GM19328 (cell line): Measurements from ENCODE around the gene GRIK4.

Source experiments
- ATAC-seq: cut with Tn5 transposase; IDR thresholded peaks from one replicate; pipeline ENCODE4 v1.9.1; 2021; ENCODE audit warnings: mild to moderate bottlenecking, moderate library complexity; ENCODE audit not compliant: unreplicated experiment

The GRIK4 gene

DNA sequence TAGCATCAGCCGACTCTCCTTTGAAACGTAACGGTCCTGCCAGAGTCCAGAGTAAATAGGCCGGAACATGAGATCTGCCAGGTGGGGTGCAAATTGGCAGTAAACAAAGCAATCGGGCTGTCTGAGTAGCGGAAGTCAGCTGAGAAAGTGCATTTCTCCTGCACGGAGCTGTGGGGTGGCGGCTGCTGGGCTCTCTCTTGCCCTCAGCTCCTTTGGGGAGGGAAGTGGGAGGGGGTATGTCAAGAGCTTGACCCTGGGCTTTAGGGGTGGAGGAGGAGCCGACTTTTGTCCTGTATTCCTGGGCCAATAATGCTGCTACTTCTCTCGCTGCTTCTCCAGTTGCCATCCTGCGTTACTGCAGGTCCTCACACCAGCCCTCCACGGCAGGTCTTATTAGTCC is 11.6 kb downstream of the GRIK4 start:
- no peak for ATAC-seq

GRCh38 chr11:120524536-120525085 is 13.1 kb downstream of the GRIK4 start:
- no peak for ATAC-seq

DNA sequence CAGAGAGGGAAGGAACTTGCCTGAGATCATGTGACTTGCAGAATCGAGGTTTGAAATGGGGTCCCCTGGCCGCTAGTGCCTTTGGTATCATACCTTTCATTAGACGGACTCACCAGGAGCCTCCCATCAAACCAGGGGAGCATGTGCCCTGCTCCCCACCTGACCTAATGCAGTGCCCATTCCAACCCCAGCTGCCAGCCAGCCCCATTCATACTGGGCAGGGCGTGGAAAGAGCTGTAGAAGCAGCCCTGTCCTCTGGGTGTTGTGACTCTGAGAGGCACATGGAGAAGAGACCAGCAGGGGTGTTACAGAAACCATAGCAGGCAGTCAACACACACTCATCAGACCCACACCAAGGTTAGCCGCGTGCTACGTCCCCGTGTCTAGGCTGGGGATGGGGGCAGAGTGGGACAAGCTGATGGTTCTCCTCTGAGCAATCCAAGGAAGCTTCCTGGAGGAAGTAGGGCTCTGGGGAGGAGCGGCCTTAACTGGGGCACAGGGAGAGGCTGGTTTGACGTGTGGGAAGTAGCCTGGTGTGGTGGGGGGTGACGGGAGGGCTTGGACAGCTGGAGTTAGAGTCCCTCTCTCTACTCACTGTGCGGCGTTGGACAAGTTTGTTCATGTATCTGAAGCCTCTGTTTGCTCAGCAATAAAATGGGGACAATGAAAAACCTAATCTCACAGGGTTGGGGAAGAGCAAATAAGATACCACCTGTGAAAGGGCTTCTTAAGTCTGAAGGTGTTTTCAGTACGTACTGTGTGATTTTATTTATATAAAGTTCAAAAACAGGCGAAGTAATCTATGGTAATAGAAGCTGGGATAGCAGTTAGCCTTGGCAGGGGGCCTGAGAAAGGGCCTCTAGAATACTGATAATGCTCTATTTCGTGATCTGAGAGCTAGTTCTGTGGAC is 14.0 kb downstream of the GRIK4 start:
- ATAC-seq = no peak

DNA sequence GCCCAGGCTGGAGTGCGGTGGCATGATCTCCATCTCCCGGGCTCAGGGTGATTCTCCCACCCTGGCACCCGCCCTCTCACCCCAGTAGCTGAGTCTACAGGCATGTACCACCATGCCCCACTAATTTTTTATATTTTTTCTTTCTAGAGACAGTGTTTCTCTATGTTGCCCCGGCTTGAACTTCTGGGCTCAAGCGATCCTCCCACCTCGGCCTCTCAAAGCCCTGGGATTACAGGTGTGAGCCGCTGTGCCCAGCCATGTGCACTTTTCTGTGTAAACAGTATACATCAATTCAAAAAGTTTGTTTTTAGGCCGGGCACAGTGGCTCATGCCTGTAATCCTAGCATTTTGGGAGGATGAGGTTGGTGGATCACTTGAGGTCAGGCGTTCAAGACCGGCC is 14.7 kb downstream of the GRIK4 start:
- no peak for ATAC-seq

- ATAC-seq = no peak
Observed at GRCh38 chr11:120527111-120527761, 15.7 kb downstream of the GRIK4 start.

DNA sequence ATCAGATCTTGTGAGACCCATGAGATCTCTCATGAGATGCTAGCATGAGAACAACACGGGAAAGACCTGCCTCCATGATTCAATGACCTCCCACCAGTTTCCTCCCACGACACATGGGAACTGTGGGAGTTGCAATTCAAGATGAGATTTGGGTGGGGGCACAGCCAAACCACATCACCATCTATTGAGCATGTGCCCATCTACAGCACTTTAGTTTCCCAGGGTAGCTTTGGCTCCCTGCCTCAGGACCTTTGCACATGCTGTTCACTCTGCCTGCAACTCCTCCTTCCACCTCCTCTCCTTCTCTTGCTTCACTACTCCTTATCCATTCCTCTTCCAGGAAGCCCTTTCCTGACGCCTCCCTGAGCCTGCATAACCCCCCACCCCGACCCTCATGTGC is 17.2 kb downstream of the GRIK4 start:
- ATAC-seq = no peak

- no peak for ATAC-seq
Observed at GRCh38 chr11:120529214-120529613, 17.7 kb downstream of the GRIK4 start.

GRCh38 chr11:120529911-120530310 is 18.4 kb downstream of the GRIK4 start:
- ATAC-seq = no peak

DNA sequence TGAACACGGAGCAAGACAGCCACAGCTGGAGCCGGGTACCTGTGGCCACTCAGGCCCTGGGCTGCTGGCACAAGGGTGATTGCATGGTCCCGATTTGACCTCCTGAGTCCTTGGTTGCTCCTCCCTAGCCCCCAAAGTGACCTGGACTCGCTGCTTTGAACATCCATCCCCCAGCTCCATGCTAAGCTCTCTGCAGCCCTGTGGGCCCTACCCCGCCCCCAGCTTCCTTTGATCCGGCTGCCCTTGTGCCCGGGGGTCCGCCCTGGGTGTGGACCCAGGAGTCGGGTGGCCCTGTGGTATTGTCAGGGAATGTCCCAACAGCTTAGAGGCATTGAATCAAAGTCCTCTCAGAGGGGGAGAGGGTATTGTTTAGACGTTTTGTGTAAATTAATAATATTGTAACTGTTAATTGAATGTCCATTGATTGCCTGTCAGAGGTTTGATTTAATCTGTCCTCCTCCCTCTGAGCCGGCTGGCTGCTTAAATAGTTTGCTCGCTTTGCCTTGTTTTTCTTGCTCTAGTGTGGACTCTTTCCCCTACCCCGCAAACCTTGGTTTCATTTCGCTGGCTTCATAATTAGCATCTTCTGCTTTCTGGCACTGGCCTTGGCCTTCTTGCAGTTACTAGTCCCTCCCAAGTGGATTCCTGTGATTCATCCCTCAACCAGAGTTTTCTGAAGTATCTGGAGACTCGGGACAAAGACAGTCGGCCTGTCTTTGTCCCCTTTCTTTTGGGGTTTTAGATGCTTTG is 20.7 kb downstream of the GRIK4 start:
- no peak for ATAC-seq

- no peak for ATAC-seq
Observed at GRCh38 chr11:120532832-120533196, 21.3 kb downstream of the GRIK4 start.

GRCh38 chr11:120536091-120536796 is 24.7 kb downstream of the GRIK4 start:
- ATAC-seq = no peak

GRCh38 chr11:120536797-120537169 is 25.2 kb downstream of the GRIK4 start:
- ATAC-seq = no peak

GRCh38 chr11:120537996-120538395 is 26.4 kb downstream of the GRIK4 start:
- no peak for ATAC-seq

- no peak for ATAC-seq
Observed at GRCh38 chr11:120538707-120539106, 27.2 kb downstream of the GRIK4 start.

DNA sequence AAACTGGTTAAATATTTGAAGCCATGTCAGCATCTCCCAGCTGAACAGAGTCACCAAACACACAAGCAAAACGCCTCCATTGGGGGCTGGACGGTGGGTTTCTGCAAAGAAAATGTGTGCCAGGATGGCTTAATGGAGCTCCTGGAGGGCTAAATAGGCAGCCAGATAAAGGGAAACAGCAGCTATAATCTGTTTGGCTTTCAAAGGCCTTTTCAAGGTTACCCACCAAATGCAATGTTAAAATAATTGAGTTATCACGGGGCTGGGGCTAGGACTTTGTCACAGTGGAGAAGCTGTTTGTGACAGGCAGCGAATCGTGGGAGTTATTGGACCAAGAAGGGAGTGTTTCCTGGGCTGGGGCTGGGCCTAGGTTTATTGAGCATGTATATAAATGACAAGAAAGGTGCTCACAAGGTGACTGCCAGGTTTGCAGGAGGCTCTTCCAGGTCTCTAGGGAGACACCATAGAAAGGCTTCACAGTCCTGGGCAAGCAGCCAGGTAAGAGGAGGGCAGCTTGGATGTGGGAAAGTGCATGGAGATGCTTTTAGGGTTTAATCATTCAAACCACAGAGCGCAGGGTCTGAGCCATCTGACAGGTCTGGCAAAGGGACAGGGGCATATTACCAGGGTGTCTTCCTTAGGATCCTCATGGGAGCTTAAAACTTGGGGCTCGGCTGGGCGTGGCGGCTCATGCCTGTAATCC is 28.3 kb downstream of the GRIK4 start:
- no peak for ATAC-seq

DNA sequence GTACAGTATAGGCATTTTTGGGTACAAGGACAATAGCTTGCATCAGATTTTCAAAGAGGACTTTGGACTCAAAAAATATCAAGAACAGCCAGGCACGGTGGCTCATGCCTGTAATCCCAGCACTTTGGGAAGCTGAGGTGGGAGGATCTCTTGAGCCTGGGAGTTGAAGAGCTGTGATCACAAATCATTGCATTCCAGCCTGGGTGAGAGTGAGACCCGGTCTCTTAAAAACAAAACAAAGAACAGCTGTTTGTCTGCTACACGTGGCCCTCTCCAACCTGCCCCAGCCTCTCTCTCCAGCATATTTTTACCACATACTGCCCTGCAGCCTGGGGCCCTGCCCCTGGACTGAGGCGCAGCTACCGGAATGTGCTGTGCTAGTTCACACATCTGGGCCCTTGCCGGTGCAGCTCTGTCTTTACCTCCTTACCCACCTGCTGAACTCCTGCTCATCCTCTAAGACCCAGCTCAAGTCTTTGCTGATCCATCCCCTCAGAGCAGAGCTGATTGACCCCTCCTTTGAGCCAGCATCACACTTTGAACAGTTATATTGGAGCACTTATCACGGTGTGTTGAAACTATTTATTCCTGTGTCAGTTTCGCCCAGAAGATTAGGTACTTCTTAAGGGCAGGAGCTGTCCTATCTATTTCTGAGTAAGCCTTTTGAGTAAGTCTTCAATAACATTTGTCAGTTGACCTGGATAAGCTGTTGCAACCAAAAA is 29.4 kb downstream of the GRIK4 start:
- ATAC-seq = no peak

DNA sequence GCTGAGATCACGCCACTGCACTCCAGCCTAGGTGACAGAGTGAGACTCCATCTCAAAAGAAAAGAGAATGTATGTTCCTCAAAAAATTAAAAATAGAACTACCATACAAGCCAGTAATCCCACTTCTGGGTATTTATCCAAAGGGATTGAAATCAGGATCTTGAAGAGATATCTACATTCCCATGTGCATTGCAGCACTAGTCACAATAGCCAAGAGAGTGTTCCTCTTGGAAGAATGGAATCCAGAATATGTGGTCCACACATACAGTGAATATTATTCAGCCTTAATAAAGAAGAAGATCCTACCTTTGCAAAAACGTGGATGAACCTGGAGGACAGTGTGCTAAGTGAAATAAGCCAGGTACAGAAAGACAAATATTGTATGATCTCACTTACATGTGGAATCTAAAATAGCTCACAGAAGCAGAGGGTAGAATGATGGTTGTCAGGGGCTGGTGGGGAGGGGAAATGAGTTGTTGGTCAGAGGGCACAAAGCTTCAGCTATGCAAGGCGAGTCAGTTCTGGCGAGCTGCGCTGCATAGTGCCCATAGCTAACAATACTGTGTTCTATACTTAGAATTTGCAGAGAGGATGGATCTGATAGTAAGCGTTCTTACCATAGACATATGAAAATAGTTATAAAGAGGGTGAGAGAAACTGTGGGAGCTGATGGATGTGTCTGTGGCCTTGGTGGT is 32.1 kb downstream of the GRIK4 start:
- ATAC-seq = no peak

GRCh38 chr11:120545813-120546212 is 34.3 kb downstream of the GRIK4 start:
- ATAC-seq = no peak
